ENCODE measurements around the gene RRN3. TPM values are rescaled to one million over a fixed set of nuclear protein-coding genes. Genes with fewer than 3 reads are reported as not detected.

The RRN3 gene
- total and polyA plus RNA-seq, 2 donors from 2014 or later, result 12.3 to 24.7 TPM

DNA sequence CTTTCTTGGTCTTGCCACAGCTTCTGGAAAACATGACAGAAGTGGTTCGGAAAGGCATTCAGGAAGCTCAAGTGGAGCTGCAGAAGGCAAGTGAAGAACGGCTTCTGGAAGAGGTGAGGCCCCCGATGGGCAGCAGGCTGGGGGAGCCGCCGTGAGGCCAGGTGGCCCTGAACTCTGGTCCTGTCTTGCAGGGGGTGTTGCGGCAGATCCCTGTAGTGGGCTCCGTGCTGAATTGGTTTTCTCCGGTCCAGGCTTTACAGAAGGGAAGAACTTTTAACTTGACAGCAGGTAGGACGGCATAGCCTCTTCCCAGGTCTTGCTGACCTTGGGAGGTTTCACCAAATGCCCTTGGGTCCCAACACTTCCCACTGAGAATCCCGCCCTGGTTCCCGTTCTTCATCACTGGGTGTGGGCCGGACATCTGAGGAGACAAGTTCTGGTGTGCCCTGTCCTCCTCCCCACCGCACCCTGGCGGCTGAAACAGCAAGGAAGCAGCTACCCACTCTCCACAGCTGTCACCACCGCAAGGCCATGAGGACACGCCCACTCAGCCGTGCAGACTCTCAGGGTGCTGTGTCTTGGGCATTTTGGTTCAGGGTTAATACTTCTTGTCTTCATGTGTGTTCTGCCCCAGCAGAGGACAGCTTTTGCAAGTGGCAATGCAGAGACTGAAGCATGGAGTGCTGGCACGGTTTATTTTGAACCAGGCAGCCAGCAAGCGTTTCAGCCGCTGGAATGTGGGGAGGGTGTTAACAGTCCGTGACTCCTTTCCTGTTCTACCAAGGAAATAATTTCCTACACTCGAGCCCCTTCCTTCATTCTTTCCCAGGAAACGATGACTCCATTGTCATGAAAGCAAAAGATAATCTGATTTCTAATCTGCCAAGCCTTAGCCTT lies 59.6 kb downstream of the RRN3 start:
- intact Hi-C loops (cut with DNase I), result no loop called here
- no peak overlapping the region for H3K4me3 ChIP-seq (ENCODE audit: low read length in 3 of 3)
- no peaks in the 10 kb centered on the region for H3K9me3 ChIP-seq (ENCODE audit: control insufficient read depth in 2 of 3, insufficient read depth in 1 of 3, low read length in 3 of 3)
- DNase-seq (peak; percentile 29 to 75 (median 50)), FAIRE-seq (no peak)
- TF ChIP-seq, protein P1, sequence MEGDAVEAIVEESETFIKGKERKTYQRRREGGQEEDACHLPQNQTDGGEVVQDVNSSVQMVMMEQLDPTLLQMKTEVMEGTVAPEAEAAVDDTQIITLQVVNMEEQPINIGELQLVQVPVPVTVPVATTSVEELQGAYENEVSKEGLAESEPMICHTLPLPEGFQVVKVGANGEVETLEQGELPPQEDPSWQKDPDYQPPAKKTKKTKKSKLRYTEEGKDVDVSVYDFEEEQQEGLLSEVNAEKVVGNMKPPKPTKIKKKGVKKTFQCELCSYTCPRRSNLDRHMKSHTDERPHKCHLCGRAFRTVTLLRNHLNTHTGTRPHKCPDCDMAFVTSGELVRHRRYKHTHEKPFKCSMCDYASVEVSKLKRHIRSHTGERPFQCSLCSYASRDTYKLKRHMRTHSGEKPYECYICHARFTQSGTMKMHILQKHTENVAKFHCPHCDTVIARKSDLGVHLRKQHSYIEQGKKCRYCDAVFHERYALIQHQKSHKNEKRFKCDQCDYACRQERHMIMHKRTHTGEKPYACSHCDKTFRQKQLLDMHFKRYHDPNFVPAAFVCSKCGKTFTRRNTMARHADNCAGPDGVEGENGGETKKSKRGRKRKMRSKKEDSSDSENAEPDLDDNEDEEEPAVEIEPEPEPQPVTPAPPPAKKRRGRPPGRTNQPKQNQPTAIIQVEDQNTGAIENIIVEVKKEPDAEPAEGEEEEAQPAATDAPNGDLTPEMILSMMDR (IDR thresholded peaks at IDR 0.05; ENCODE audit: borderline replicate concordance, extremely low read depth, insufficient read depth), result no peak
- H3K27ac ChIP-seq (ENCODE audit: low read depth in 2 of 2, low read length in 2 of 2), result no peak overlapping the region
- peaks cover 0 to 15% (median 11%) of the 10 kb centered on the region in 3 donors for H3K4me1 ChIP-seq (ENCODE audit: control insufficient read depth in 2 of 3, insufficient read depth in 2 of 3, low read depth in 1 of 3, low read length in 3 of 3)
- H3K36me3 ChIP-seq (ENCODE audit: control insufficient read depth in 2 of 3, insufficient read depth in 3 of 3, low read length in 3 of 3), result peaks cover 4 to 83% (median 55%) of the 10 kb centered on the region in 3 donors
- no peaks in the 10 kb centered on the region for H3K27me3 ChIP-seq (ENCODE audit: control insufficient read depth, insufficient read depth, low read length)
- H3K9ac ChIP-seq (ENCODE audit: low read length in 3 of 3), result no peak overlapping the region

DNA sequence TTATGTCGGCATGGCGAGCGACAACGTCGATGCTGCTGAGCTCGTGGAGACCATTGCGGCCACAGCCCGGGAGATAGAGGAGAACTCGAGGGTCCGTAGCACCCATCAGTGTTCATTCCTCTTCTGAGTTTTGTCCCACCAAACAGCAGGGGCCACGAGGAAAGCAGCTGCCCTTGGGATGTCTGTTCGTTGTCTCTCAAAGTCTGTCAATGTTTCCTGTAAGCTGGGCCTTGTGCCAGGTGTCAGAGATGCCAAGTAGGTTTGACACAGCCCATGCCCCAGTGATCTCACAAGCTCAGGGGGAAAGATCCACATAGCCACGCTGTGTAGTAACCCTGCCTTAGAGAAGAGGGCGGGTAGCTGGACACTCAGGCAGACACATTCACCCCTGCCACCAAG lies 60.8 kb downstream of the RRN3 start:
- TF ChIP-seq, protein P1 (IDR thresholded peaks at IDR 0.05; ENCODE audit: borderline replicate concordance, extremely low read depth, insufficient read depth), result no peak
- Histone ChIP-seq H3K9ac (ENCODE audit: low read length in 3 of 3) (no peak overlapping the region), H3K27me3 (ENCODE audit: control insufficient read depth, insufficient read depth, low read length) (no peaks in the 10 kb centered on the region), H3K36me3 (ENCODE audit: control insufficient read depth in 2 of 3, insufficient read depth in 3 of 3, low read length in 3 of 3) (peaks cover 4 to 77% (median 54%) of the 10 kb centered on the region in 3 donors), H3K27ac (ENCODE audit: low read depth in 2 of 2, low read length in 2 of 2) (peak overlapping the region; percentile 6 to 48), H3K4me1 (ENCODE audit: control insufficient read depth in 2 of 3, insufficient read depth in 2 of 3, low read depth in 1 of 3, low read length in 3 of 3) (peaks cover 0 to 15% (median 11%) of the 10 kb centered on the region in 3 donors), H3K4me3 (ENCODE audit: low read length in 3 of 3) (no peak overlapping the region), H3K9me3 (ENCODE audit: control insufficient read depth in 2 of 3, insufficient read depth in 1 of 3, low read length in 3 of 3) (no peaks in the 10 kb centered on the region)
- intact Hi-C loops (cut with DNase I), result no loop called here
- FAIRE-seq, result no peak
- DNase-seq, result peak in 2 of 5 donors; percentile 15 to 59

DNA sequence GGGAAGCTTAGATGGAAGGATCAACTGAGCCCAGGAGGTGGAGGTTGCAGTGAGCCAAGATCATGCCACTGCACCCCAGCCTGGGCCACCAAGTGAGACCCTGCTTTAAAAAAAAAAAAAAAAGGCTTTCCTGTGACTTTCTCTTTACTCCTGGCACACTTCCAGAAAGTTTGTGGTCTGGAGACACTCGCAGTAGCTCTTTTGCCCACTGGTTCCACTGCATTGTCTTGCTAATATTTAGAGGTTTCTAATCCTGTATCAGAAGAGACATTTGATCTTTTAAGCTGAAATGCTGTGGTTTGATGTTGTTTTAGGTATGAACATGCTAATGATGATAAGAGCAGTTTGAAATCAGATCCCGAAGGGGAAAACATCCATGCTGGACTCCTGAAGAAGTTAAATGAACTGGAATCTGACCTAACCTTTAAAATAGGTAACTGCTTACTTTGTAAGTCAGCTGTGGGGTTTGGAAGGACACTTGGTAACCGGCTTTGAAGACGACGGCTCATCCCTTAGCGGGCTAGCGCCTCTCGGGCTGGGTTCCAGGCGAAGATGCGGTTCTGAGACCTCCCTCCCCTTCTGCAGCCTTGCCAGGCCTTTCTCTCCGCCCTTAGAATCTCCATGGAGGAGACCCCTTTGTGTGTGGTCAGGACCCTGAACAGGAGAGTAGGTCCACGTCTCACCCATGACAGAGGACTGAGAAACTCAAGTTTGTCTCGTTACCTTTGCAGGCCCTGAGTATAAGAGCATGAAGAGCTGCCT lies 61.3 kb downstream of the RRN3 start:
- peak overlapping the region; percentile 6 to 48 for H3K27ac ChIP-seq (ENCODE audit: low read depth in 2 of 2, low read length in 2 of 2)
- FAIRE-seq (no peak), DNase-seq (peak in 3 of 5 donors; percentile 15 to 36 (median 18))
- peaks cover 0 to 15% (median 11%) of the 10 kb centered on the region in 3 donors for H3K4me1 ChIP-seq (ENCODE audit: control insufficient read depth in 2 of 3, insufficient read depth in 2 of 3, low read depth in 1 of 3, low read length in 3 of 3)
- H3K9me3 ChIP-seq (ENCODE audit: control insufficient read depth in 2 of 3, insufficient read depth in 1 of 3, low read length in 3 of 3), result no peaks in the 10 kb centered on the region
- intact Hi-C loops (cut with DNase I), result no loop called here
- H3K4me3 ChIP-seq (ENCODE audit: low read length in 3 of 3), result no peak overlapping the region
- no peaks in the 10 kb centered on the region for H3K27me3 ChIP-seq (ENCODE audit: control insufficient read depth, insufficient read depth, low read length)
- H3K36me3 ChIP-seq (ENCODE audit: control insufficient read depth in 2 of 3, insufficient read depth in 3 of 3, low read length in 3 of 3), result peaks cover 4 to 72% (median 53%) of the 10 kb centered on the region in 3 donors
- TF ChIP-seq, protein P1 (IDR thresholded peaks at IDR 0.05; ENCODE audit: borderline replicate concordance, extremely low read depth, insufficient read depth), result no peak
- H3K9ac ChIP-seq (ENCODE audit: low read length in 3 of 3), result no peak overlapping the region

Data from kidney (tissue), 14 donors.